ENCODE measurements around the gene TAB2.

- TF ChIP-seq, protein P1, sequence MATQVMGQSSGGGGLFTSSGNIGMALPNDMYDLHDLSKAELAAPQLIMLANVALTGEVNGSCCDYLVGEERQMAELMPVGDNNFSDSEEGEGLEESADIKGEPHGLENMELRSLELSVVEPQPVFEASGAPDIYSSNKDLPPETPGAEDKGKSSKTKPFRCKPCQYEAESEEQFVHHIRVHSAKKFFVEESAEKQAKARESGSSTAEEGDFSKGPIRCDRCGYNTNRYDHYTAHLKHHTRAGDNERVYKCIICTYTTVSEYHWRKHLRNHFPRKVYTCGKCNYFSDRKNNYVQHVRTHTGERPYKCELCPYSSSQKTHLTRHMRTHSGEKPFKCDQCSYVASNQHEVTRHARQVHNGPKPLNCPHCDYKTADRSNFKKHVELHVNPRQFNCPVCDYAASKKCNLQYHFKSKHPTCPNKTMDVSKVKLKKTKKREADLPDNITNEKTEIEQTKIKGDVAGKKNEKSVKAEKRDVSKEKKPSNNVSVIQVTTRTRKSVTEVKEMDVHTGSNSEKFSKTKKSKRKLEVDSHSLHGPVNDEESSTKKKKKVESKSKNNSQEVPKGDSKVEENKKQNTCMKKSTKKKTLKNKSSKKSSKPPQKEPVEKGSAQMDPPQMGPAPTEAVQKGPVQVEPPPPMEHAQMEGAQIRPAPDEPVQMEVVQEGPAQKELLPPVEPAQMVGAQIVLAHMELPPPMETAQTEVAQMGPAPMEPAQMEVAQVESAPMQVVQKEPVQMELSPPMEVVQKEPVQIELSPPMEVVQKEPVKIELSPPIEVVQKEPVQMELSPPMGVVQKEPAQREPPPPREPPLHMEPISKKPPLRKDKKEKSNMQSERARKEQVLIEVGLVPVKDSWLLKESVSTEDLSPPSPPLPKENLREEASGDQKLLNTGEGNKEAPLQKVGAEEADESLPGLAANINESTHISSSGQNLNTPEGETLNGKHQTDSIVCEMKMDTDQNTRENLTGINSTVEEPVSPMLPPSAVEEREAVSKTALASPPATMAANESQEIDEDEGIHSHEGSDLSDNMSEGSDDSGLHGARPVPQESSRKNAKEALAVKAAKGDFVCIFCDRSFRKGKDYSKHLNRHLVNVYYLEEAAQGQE (IDR thresholded peaks at IDR 0.05; ENCODE audit: low read depth), result no peak
- TF ChIP-seq TAF1 (IDR thresholded peaks at IDR 0.05; ENCODE audit: low read depth) (no peak), TCF12 (IDR thresholded peaks at IDR 0.05; ENCODE audit: low read depth) (no peak)
Observed at GRCh38 chr6:149323353-149323752, 5.8 kb downstream of the TAB2 start.

Data from Ishikawa (cell line).